NCI-H2107 treated with DMSO at 0.1 percent for 48 hours (cell line): ENCODE measurements around the gene MAPKBP1.

Source experiments
- DNase-seq: peaks from one replicate; lab custom pipeline; 2025; ENCODE audit not compliant: unreplicated experiment; lab: John Stamatoyannopoulos, UW

The MAPKBP1 gene

GRCh38 chr15:41806291-41807181 lies 32.3 kb downstream of the MAPKBP1 start:
- DNase-seq = peak; percentile 27

- DNase-seq = no peak
These were observed 34.8 kb downstream of the MAPKBP1 start for GRCh38 chr15:41809121-41809520.

GRCh38 chr15:41809526-41810220 lies 35.4 kb downstream of the MAPKBP1 start:
- no peak for DNase-seq

GRCh38 chr15:41810651-41811431 lies 36.6 kb downstream of the MAPKBP1 start:
- DNase-seq = no peak

GRCh38 chr15:41811432-41812195 lies 37.3 kb downstream of the MAPKBP1 start:
- peak; percentile 26 for DNase-seq

- DNase-seq = no peak
These were observed 38.6 kb downstream of the MAPKBP1 start for GRCh38 chr15:41812820-41813375.

GRCh38 chr15:41813426-41813825 lies 39.1 kb downstream of the MAPKBP1 start:
- no peak for DNase-seq

GRCh38 chr15:41814534-41814933 lies 40.2 kb downstream of the MAPKBP1 start:
- no peak for DNase-seq

- no peak for DNase-seq
These were observed 42.5 kb downstream of the MAPKBP1 start for GRCh38 chr15:41816788-41817187.

GRCh38 chr15:41817327-41817726 lies 43.0 kb downstream of the MAPKBP1 start:
- no peak for DNase-seq

- no peak for DNase-seq
These were observed 43.5 kb downstream of the MAPKBP1 start for GRCh38 chr15:41817781-41818180.

- no peak for DNase-seq
These were observed 45.3 kb downstream of the MAPKBP1 start for GRCh38 chr15:41819455-41820050.

GRCh38 chr15:41820791-41821423 lies 46.6 kb downstream of the MAPKBP1 start:
- no peak for DNase-seq

- DNase-seq = no peak
These were observed 47.5 kb downstream of the MAPKBP1 start for GRCh38 chr15:41821831-41822230.

- no peak for DNase-seq
These were observed 48.2 kb downstream of the MAPKBP1 start for GRCh38 chr15:41822471-41822870.

- no peak for DNase-seq
These were observed 48.7 kb downstream of the MAPKBP1 start for GRCh38 chr15:41822957-41823356.

GRCh38 chr15:41823502-41823901 lies 49.2 kb downstream of the MAPKBP1 start:
- DNase-seq = no peak

GRCh38 chr15:41824062-41824745 lies 49.9 kb downstream of the MAPKBP1 start:
- DNase-seq = no peak

- DNase-seq = no peak
These were observed 50.9 kb downstream of the MAPKBP1 start for GRCh38 chr15:41825145-41825544.
